Middle frontal gyrus (tissue), 1 donor: ENCODE results near the gene ENTPD3.

Experiments used
- DNase-seq: peaks from one replicate; pipeline ENCODE4 v3.0.0-alpha.2; 2015; ENCODE audit warnings: low spot score; ENCODE audit errors: extremely low spot score

ENTPD3 gene

GRCh38 chr3:40387001-40387894 is at the start of gene ENTPD3:
Gene ENTPD3, plus strand, starts transcription at chr3:40387184. Its CDS starts 874 bp downstream, at chr3:40388058.
- DNase-seq, result no peak

GRCh38 chr3:40339871-40340270 is 47.1 kb upstream of the ENTPD3 start:
- no peak for DNase-seq

- DNase-seq, result no peak
These were observed 46.3 kb upstream of the ENTPD3 start for GRCh38 chr3:40340541-40341170.

GRCh38 chr3:40341671-40342070 is 45.3 kb upstream of the ENTPD3 start:
- DNase-seq, result no peak

- no peak for DNase-seq
These were observed 36.5 kb upstream of the ENTPD3 start for GRCh38 chr3:40350529-40350928.

- DNase-seq, result no peak
These were observed 31.6 kb upstream of the ENTPD3 start for GRCh38 chr3:40355410-40355809.

GRCh38 chr3:40358454-40358853 is 28.5 kb upstream of the ENTPD3 start:
- no peak for DNase-seq

- DNase-seq, result no peak
These were observed 23.3 kb upstream of the ENTPD3 start for GRCh38 chr3:40363674-40364073.

- DNase-seq, result no peak
These were observed 20.5 kb upstream of the ENTPD3 start for GRCh38 chr3:40366203-40367162.

- DNase-seq, result no peak
These were observed 17.3 kb upstream of the ENTPD3 start for GRCh38 chr3:40369716-40370115.

- DNase-seq, result no peak
These were observed 9.2 kb upstream of the ENTPD3 start for GRCh38 chr3:40377822-40378221.

GRCh38 chr3:40379674-40380306 is 7.2 kb upstream of the ENTPD3 start:
- DNase-seq, result no peak

GRCh38 chr3:40381904-40382616 is 4.9 kb upstream of the ENTPD3 start:
- DNase-seq, result no peak

GRCh38 chr3:40382617-40382979 is 4.4 kb upstream of the ENTPD3 start:
- DNase-seq, result no peak

- DNase-seq, result no peak
These were observed 771 bp upstream of the ENTPD3 start for GRCh38 chr3:40386213-40386612.

- DNase-seq, result no peak
These were observed 891 bp downstream of the ENTPD3 start for GRCh38 chr3:40387895-40388254.

- no peak for DNase-seq
These were observed 9.4 kb downstream of the ENTPD3 start for GRCh38 chr3:40396406-40396805.

GRCh38 chr3:40397129-40397528 is 10.1 kb downstream of the ENTPD3 start:
- no peak for DNase-seq

- no peak for DNase-seq
These were observed 10.9 kb downstream of the ENTPD3 start for GRCh38 chr3:40397912-40398311.

- DNase-seq, result no peak
These were observed 11.4 kb downstream of the ENTPD3 start for GRCh38 chr3:40398346-40398745.
